G401.6 (cell line): ENCODE data around the gene CYP17A1.
"Not testable (repeated sequence)": the region's sequence is repeated elsewhere in the genome, so short reads cannot be mapped to it uniquely, and the experiment has no call there.

ENCODE experiments used
- FAIRE-seq: peaks from 2 replicates; lab custom pipeline; 2012; peaks lifted over from hg19 to GRCh38; lab: Jason Lieb, UNC

CYP17A1 gene, protein sequence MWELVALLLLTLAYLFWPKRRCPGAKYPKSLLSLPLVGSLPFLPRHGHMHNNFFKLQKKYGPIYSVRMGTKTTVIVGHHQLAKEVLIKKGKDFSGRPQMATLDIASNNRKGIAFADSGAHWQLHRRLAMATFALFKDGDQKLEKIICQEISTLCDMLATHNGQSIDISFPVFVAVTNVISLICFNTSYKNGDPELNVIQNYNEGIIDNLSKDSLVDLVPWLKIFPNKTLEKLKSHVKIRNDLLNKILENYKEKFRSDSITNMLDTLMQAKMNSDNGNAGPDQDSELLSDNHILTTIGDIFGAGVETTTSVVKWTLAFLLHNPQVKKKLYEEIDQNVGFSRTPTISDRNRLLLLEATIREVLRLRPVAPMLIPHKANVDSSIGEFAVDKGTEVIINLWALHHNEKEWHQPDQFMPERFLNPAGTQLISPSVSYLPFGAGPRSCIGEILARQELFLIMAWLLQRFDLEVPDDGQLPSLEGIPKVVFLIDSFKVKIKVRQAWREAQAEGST

DNA sequence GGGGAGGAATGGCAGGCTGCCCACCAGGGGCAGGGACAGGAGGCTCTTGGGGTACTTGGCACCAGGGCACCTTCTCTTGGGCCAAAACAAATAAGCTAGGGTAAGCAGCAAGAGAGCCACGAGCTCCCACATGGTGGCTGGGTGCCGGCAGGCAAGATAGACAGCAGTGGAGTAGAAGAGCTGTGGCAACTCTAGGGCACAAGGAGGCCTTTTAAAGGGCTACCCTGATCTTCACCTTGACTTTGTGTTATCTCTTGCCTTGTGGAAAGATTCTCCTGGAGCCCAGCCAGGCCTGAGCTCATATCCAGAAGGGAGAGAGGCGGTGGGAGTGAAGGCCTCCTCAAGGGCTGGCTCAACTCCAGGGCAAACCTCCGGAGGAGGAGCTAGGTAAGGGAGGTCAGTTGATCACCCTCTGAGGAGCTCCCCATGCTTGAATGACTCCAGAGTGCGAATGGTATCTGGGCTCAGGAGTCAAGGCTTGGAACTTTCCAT lies at the start of gene CYP17A1:
TSS of gene CYP17A1 (minus strand) at position 184 of the 492 bp plus-strand sequence. CDS start at position 132, 52 bp downstream.
- no peak for FAIRE-seq

DNA sequence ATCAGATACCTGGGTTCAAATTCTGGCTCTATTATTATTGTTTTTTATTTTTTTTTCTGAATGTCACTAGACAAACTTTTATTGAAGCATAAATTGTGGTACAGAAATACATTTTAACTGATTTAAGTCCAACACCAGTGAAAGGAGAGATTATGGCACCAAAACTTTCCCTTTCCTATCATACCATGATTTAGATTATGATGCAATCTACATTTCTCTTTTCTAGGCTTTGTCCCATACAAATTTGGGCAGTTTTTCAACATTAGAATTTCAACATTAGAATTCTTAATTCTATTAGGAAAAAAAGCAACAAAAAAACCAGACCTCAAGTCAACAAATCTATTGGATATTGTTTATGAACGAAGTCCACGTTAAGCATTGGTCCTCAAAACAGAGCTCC lies 43.0 kb upstream of the CYP17A1 start:
- no peak for FAIRE-seq

DNA sequence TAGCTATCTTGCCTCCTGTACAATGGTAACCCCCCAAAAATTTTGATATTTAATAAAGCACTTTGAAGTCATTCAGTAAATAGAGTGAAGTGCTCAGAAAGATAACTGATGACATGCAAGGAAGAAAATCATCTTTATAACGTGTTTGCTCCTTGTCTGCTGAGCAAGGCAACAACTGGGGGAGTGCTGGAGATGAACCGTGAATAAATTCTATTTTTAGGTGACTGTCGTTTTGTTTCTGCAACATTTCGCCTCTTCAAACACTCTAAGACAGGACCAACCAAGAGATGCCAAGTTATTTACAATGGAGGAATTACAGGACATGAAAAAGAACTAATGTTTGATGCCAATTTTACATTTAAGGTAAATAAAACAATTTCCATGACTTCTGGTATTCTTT lies 41.4 kb upstream of the CYP17A1 start:
- no peak for FAIRE-seq

DNA sequence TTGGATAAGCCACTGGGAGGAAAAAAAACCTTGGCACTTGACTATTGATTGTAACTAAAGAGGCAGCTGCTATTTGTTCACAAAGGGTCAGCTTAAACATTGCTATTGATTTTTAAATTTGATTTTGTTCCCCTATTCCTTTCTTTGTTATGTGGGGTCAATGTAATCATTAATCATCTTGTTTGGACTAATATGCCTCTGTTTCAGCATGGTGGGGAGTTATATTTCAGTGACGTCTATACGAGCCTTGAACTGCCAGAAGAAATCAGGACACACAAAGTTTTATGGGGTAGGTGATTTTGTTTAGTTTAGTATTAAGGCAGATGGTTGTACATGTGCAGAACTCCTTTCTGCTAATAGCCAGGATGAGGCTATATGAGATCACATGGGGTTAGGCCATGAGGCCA lies 39.5 kb upstream of the CYP17A1 start:
- FAIRE-seq, result no peak

DNA sequence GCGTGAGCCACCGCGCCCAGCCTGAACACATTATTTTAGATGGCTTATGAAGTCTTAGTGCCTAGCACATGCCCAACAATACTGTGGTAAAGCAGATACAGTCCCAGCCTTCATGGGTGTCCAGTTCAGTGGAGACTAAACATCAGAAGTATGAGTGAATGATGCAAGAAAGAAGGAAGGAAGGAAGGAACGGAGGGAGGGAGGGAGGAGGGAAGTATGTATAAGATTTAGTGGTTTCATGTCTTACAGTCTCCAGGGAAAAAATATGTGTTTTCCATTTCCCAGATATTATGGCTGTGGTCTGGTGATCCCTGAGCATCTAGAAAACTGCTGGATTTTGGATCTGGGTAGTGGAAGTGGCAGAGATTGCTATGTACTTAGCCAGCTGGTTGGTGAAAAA lies 35.0 kb upstream of the CYP17A1 start:
- no peak for FAIRE-seq

DNA sequence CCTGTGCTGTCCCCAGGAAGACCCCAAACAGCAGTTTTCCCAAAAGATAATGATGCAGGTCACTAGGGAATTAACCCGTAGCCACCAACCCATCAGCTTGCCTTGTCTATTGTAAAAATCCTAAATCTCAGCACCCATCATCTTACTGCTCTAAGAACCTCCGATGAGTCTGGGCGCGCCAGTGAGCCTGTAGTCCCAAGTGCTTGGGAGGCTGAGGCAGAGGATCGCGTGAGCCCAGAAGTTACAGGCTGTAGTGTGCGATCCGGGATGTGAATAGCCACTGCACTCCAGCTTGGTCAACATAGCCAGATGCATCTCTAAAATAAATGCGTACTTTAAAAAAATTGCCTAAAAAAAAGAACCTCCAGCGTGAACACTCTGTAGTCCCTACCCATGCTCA lies 33.0 kb upstream of the CYP17A1 start:
- FAIRE-seq, result no peak

DNA sequence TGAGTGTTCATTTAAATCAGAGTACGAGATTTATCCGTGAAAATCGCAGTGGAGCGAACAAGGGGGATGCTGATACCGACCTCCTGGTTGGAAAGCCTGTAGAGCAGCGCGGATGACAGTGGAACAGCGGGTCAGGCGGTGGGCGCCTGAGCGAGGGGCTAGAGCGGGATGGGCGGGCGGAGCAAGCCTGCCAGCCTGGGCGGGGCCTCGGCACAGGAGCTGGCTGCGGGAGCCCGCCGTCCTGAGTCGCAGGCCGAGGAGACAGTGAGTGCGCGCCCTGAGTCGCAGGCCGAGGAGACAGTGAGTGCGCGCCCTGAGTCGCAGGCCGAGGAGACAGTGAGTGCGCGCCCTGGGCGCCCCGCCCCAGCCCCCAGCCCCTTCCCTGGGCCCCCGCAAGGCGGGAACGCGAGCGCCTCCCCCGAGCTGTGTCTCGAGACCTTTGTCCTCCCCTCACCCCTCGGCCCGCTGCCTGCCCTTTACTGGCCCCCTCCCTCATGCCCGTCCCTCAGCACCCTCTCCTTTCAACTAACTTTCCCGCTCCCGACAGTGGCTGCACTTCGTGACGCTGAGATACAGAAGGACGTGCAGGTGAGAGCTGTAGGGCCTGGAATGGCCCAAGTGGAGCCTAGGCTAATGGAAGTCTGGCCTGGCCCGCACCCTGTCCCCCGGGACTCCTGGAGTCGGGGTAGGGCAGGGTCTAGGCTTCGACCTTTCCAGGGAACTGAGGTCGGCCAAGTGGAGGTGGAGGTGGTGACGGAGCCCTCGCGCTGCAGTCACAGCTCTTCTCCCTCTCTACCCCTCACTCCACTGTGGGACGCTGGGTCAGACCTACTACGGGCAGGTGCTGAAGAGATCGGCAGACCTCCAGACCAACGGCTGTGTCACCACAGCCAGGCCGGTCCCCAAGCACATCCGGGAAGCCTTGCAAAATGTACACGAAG lies 32.3 kb upstream of the CYP17A1 start, which contains the start of gene AS3MT:
TSS of gene AS3MT (plus strand) at position 213 of the 941 bp plus-strand sequence. CDS start at position 336, 123 bp downstream.
- no peak for FAIRE-seq

DNA sequence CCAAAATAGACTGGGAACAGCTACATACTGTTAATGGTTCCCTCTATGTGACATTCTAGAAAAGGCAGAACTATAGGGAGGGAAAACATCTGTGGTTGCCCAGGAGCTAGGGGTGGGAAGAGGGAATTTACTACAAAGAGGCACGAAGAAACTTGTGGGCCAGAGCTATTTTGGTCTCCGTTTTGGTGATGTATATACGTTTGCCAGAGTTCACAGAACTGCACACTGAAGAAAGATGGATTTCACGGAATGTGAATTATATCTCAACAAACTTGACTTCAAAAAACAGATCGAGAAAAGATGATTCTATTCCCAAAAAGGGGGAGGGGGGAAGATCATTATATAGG lies 31.7 kb upstream of the CYP17A1 start:
- no peak for FAIRE-seq

DNA sequence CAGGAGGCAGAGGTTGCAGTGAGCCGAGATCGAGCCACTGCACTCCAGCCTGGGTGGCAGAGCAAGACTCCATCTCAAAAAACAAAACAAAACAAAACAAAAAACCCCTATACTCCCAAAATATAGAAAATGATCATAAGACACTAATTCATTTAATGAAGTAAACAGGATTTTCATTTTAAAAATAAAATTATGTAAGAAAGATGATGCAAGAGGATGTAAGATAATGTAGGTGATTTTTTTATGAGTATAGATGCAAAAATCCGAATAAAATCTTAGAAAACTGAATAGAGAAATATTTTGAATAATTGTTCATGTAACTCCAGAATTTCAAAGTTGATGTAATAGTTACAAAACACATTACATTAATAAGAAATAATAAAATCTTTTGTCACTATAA lies 28.4 kb upstream of the CYP17A1 start:
- peak; percentile 84 for FAIRE-seq

DNA sequence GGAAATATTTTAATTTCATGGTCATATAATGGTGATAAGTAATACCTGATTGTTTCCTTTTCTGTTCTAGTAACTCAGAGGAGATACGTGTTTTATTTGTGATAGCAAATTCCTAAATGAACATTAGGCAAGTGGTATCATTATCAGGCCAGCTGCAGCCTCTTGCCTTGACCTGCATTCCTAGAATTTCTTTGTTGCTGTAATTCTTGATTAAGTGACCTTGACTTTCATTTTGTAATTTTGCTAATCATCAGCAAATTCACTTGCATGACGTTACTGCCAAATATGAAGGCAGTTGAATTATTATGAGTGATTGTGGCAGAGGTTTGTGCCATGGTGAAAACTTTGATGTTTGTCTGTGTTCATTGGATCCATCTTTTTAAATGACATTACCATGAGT lies 26.4 kb upstream of the CYP17A1 start:
- no peak for FAIRE-seq

DNA sequence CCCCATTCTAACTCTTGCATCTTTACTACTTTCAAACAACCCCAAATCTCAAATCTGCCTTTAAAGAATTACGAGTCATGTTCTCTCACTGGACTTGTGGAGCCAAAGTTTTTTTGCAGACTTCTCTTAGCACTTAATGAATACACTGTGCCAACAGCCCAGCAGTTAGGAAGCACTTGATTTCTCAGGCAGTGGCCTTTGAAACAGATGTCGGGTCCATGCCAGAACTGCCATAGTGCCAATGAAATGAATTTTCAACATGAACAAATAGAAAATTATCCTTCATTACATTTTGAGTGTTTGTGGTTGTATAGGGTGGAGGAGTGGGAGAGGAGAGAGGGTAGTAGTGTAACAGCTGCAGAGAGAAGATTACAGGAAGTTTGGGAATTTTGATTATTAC lies 22.7 kb upstream of the CYP17A1 start:
- no peak for FAIRE-seq

DNA sequence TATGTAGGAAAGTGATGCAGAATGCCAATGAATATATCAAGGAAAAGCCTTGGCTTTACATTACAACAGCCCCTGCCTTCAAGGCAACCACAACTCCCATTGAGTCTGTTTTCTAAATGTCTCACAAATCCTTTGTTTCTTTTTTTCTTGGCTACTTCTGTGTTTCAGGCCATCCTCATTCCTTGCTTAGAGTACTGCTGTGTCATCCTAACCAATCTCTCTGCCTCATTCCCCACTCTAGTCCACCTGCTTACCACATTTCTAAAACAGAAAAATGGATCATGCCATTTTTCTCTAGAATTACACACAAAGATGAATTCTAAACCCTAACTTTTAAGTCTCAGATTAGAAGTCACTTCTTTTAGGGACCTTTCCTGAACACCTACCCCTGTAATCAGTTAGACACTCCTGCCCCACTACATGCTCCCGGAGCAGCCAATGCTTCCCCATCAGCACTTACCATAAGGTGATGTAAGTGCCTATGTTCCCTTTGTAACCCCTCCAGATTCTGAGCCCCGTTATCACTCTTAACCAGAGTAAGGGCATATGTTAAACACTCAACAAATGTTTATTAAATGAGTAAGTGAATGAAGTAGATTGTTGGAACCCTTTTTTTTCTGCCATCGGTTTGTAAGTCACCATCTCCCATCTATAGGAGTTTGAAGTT lies 19.7 kb upstream of the CYP17A1 start:
- no peak for FAIRE-seq

DNA sequence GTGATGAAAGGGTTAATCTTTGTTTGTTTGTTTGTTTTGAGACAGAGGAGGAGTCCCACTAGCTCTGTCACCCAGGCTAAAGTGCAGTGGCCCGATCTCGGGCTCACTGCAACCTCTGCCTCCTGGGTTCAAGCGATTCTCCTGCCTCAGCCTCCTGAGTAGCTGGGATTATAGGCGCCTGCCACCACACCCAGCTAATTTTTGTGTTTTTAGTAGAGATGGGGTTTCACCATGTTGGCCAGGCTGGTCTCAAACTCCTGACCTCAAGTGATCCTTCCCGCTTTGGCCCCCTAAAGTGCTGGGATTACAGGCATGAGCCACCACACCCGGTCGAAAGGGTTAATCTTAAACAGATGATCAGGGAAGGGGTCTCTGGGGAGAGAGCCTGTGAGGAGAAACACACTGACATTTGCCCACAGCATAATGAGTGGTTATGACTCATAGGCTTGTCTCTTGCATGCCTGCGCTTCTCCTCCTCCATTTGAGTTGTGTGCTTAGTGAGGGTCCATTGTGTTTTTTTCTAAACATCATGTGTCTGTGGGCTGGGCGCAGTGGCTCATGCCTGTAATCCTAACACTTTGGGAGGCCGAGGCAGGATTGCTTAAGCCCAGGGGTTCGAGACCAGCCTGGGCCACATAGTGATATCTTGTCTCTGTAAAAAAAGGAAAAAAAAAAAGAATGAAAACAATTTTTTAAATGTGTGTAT lies 18.7 kb upstream of the CYP17A1 start:
- FAIRE-seq, result not testable (repeated sequence)

DNA sequence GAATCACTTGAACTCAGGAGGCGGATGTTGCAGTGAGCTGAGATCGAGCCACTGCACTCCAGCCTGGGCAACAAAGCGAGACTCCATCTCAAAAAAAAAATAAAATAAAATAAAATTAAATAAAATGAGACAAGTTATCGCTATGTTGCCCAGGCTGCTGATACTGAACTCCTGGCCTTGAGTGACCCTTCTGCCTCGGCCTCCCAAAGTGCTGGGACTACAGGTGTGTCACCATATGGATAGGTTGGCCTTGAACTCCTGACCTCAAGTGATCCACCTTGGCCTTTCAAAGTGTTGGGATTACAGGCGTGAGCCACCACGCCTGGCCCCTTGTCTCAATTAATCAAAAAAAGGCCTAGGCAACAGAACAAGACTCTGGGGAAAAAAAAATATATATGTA lies 16.0 kb upstream of the CYP17A1 start:
- not testable (repeated sequence) for FAIRE-seq

DNA sequence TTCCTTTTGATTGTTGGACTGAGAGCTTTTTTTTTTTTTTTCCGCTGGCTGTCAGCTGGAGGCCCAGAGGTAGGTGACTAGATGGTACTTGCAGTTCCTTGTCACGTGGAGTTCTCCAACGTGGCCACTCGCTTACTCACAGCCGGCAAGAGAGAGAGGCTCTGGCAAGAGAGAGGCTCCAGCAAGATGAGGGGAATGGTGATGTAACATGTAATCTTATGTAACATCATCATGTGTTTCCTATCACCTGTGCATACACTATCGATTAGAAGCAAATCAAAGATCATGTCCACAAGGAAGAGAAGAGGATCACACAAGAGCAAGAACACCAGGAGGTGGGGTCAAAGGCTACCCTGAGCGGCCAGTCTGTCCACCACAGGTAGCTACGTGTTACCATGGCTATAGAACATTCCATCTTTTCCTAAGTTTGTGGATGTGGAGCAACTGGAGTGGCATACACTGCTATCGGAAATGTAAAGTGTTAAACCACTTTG lies 12.9 kb upstream of the CYP17A1 start:
- FAIRE-seq, result no peak

DNA sequence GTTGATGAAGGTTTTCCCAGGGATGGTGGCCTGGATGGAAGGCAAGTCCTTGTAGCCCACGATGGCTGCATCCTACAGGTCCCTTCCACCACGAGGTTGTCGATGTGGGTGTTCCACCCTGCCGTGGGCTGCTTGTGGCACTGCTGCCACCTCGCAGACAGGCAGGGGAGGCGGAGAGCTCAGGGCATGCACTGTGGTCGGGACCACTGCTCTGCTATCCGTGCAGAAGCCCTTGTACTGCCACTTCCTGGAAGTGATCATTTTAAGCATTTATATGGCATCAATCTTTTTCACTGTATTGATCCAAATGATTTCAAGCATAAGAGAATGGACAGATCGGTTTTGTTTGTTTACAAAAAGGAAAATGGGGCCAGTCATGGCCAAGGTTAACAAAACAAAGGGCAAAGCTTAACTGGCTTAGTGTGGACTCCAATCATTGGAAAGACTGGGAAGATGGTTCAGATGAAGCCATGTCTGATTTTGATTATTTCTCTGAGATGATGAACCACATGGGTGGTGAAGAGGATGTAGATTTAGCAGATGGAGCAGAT lies 8.2 kb upstream of the CYP17A1 start:
- no peak for FAIRE-seq

DNA sequence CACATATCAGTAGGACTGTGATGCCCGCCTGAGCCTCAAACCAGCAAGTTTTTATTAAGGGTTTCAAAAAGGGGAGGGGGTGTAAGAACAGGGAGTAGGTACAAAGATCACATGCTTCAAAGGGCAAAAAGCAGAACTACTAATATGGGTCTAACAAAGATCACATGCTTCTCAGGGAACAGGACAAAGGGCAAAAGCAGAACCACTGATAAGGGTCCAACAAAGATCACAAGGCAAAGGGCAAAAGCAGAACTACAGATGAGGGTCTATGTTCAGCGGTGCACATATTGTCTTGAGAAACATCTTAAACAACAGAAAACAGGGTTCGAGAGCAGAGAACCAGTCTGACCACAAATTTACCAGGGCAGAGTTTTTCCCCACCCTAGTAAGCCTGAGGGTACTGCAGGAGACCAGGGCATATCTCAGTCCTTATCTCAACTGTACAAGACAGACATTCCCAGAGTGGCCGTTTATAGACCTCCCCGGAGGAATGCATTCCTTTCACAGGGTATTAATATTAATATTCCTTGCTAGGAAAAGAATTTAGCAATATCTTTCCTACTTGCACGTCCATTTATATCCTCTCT lies 7.1 kb upstream of the CYP17A1 start:
- FAIRE-seq, result not testable (repeated sequence)

DNA sequence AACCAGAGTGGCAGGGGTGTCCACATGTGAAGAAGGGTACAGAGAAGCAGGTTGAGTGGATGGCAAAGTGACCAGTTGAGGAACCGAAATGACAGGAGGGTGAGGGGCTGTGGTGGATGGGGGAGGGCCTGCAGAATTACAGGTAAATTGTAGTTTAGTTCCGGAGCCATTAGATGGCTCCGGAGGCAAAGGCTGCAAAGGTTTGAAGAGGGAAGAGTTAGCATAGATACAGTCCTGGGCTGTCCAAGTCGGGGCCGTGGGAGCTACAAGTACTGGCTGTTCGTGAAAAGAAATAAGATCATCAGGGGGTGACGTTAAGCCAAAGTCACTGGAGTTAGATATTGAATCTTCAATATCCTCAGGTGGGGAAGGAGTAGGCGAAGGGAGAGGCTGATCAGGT lies 5.9 kb upstream of the CYP17A1 start:
- FAIRE-seq, result not testable (repeated sequence)

DNA sequence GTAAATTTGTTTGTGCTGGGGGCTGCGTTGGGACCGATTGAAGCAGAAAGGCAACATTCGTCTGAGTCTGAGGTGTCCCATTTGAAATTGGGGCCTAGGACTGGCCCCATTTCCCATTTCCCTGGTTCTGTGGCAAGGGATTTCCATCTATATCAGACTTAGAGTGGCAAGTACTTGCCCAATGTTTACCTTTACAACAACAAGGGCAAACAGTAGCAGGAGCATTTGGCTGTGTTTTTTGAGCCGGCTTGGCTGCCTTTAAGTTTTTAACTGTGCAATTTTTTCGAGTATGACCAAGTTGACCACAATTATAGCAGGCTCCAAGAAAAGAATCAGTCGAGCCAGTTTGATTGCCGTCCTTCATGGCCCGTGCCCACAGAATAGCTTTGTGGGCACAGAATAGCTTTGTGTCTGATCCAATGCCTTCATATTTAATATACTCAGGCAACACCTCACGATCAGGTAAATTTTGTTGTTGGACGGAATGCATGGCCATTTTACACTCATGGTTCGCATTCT lies 4.7 kb upstream of the CYP17A1 start:
- FAIRE-seq, result no peak

DNA sequence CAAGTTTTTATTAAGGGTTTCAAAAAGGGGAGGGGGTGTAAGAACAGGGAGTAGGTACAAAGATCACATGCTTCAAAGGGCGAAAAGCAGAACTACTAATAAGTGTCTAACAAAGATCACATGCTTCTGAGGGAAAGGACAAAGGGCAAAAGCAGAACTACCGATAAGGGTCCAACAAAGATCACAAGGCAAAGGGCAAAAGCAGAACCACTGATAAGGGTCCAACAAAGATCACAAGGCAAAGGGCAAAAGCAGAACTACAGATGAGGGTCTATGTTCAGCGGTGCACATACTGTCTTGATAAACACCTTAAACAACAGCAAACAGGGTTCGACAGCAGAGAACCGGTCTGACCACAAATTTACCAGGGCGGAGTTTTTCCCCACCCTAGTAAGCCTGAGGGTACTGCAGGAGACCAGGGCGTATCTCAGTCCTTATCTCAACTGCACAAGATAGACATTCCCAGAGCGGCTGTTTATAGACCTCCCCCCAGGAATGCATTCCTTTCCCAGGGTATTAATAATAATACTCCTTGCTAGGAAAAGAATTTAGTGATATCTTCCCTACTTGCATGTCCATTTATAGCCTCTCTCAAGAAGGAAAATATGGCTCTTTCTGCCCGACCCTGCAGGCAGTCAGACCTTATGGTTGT lies 1.2 kb upstream of the CYP17A1 start:
- not testable (repeated sequence) for FAIRE-seq
